SK-N-SH treated with all-trans-retinoic acid at 6 μM for 48 hours (cell line): Measurements from ENCODE around the gene SPCS2.

ENCODE experiments used
- ATAC-seq: fragments of 200-7000 bp; cut with Tn5 transposase; 3 replicates; pipeline ENCODE4 v1.9.1; 2020; ENCODE audit warnings: mild to moderate bottlenecking, moderate library complexity
- ARNTL ChIP-seq: fragments of 450-650 bp; formaldehyde crosslinking; IDR thresholded peaks from 2 replicates; pipeline ENCODE4 v1.5.0; 2020; ENCODE audit warnings: low read depth, mild to moderate bottlenecking, moderate library complexity, borderline replicate concordance
- BACH2 ChIP-seq: fragments of 250-450 bp; sonication (Bioruptor Pico); IDR thresholded peaks from 2 replicates; pipeline ENCODE4 v1.9.0; 2021; ENCODE audit warnings: mild to moderate bottlenecking, borderline replicate concordance
- CREB5 ChIP-seq: fragments of 250-450 bp; sonication (Bioruptor Pico); IDR thresholded peaks from 2 replicates; pipeline ENCODE4 v1.5.1; 2020; ENCODE audit warnings: low read depth, mild to moderate bottlenecking, moderate library complexity
- CSDC2 ChIP-seq: fragments of 250-450 bp; sonication (Bioruptor Pico); IDR thresholded peaks from 2 replicates; pipeline ENCODE4 v1.5.0; 2020; ENCODE audit warnings: mild to moderate bottlenecking, moderate library complexity
- ESRRG ChIP-seq: fragments of 250-450 bp; sonication (Bioruptor Pico); IDR thresholded peaks from 2 replicates; pipeline ENCODE4 v1.6.1; 2021; ENCODE audit warnings: mild to moderate bottlenecking
- GLIS3 ChIP-seq: fragments of 250-450 bp; sonication (Bioruptor Pico); IDR thresholded peaks from 2 replicates; pipeline ENCODE4 v1.5.0; 2020; ENCODE audit warnings: mild to moderate bottlenecking, moderate library complexity
- ISL1 ChIP-seq: fragments of 250-450 bp; sonication (Bioruptor Pico); IDR thresholded peaks from 2 replicates; pipeline ENCODE4 v2.1.2; 2022; ENCODE audit warnings: mild to moderate bottlenecking, moderate library complexity
- OSR1 ChIP-seq: fragments of 250-450 bp; sonication (Bioruptor Pico); IDR thresholded peaks from 2 replicates; pipeline ENCODE4 v1.8.0; 2022; ENCODE audit warnings: moderate library complexity, mild to moderate bottlenecking, inconsistent platforms
- PATZ1 ChIP-seq: fragments of 250-450 bp; sonication (Bioruptor Pico); IDR thresholded peaks from 2 replicates; pipeline ENCODE4 v1.8.0; 2020; ENCODE audit warnings: mild to moderate bottlenecking, moderate library complexity, borderline replicate concordance
- PPARA ChIP-seq: fragments of 250-450 bp; sonication (Bioruptor Pico); IDR thresholded peaks from 2 replicates; pipeline ENCODE4 v1.5.0; 2020; ENCODE audit warnings: mild to moderate bottlenecking, borderline replicate concordance
- RARB ChIP-seq: fragments of 250-450 bp; sonication (Bioruptor Pico); IDR thresholded peaks from 2 replicates; pipeline ENCODE4 v1.8.0; 2021; ENCODE audit warnings: mild to moderate bottlenecking, moderate library complexity
- SNAI2 ChIP-seq: fragments of 250-450 bp; sonication (Bioruptor Pico); IDR thresholded peaks from 2 replicates; pipeline ENCODE4 v1.5.0; 2020; ENCODE audit warnings: mild to moderate bottlenecking, moderate library complexity
- TCF4 ChIP-seq: fragments of 250-450 bp; sonication (Bioruptor Pico); IDR thresholded peaks from 2 replicates; pipeline ENCODE4 v1.8.0; 2021; ENCODE audit warnings: mild to moderate bottlenecking, moderate library complexity, borderline replicate concordance
- TOX ChIP-seq: fragments of 250-450 bp; sonication (Bioruptor Pico); IDR thresholded peaks from 2 replicates; pipeline ENCODE4 v1.8.0; 2021; ENCODE audit warnings: mild to moderate bottlenecking, moderate library complexity, borderline replicate concordance
- TSHZ2 ChIP-seq: fragments of 250-450 bp; sonication (Bioruptor Pico); IDR thresholded peaks from 2 replicates; pipeline ENCODE4 v1.5.0; 2020; ENCODE audit warnings: mild to moderate bottlenecking, moderate library complexity
- ZC3H10 ChIP-seq: fragments of 250-450 bp; sonication (Bioruptor Pico); IDR thresholded peaks from 2 replicates; pipeline ENCODE4 v1.5.1; 2021; ENCODE audit warnings: mild to moderate bottlenecking, moderate library complexity
- ZFP3 ChIP-seq: fragments of 250-450 bp; sonication (Bioruptor Pico); IDR thresholded peaks from 2 replicates; pipeline ENCODE4 v1.5.0; 2020; ENCODE audit warnings: mild to moderate bottlenecking, moderate library complexity
- ZFP30 ChIP-seq: fragments of 450-650 bp; formaldehyde crosslinking; IDR thresholded peaks from 2 replicates; pipeline ENCODE4 v1.5.0; 2022; ENCODE audit warnings: mild to moderate bottlenecking, moderate library complexity
- ZNF70 ChIP-seq: fragments of 450-650 bp; formaldehyde crosslinking; IDR thresholded peaks from 2 replicates; pipeline ENCODE4 v1.5.0; 2020; ENCODE audit warnings: mild to moderate bottlenecking, moderate library complexity
- ZNF8 ChIP-seq: fragments of 450-650 bp; formaldehyde crosslinking; IDR thresholded peaks from 2 replicates; pipeline ENCODE4 v1.5.0; 2020; ENCODE audit warnings: mild to moderate bottlenecking, moderate library complexity
- TF ChIP-seq, protein P1 (sequence below): fragments of 250-450 bp; sonication (Bioruptor Pico); IDR thresholded peaks from 2 replicates; pipeline ENCODE4 v1.8.0; 2021; ENCODE audit warnings: low read depth, mild to moderate bottlenecking, moderate library complexity, borderline replicate concordance
- TF ChIP-seq, protein P2 (sequence below): fragments of 250-450 bp; sonication (Bioruptor Pico); IDR thresholded peaks from 2 replicates; pipeline ENCODE4 v1.5.1; 2021; ENCODE audit warnings: mild to moderate bottlenecking, moderate library complexity

Gene SPCS2

DNA sequence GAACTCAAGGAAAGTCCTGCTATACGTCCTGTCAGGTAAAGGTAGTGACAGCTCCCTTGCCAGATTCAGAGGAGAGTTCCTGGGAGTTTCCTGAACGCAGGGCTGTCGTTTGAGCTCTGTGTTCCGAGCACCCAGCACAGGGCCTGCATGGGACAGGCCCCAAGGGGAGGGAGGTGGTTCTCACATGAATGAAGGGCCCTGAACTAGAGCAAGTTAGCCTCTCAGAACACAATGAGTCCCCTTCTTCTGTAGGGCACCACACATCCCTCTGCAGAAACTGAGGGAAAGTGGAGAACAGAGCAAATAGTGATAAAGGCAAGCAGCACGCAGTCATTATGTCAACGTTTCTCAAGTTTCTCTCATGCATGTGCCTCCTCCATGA is 75.0 kb downstream of the SPCS2 start:
- ATAC-seq, result no peak
- TF ChIP-seq PATZ1 (CRISPR knock-in tag) (no peak), RARB (CRISPR knock-in tag) (no peak), TSHZ2 (CRISPR knock-in tag) (no peak), SNAI2 (CRISPR knock-in tag) (no peak), ZNF8 (CRISPR knock-in tag) (no peak), ISL1 (CRISPR knock-in tag) (no peak), ESRRG (CRISPR knock-in tag) (no peak), ZNF70 (no peak), ZFP30 (CRISPR knock-in tag) (no peak), CREB5 (no peak), OSR1 (CRISPR knock-in tag) (no peak), ZC3H10 (CRISPR knock-in tag) (no peak), ZFP3 (CRISPR knock-in tag) (no peak), TOX (no peak), CSDC2 (CRISPR knock-in tag) (no peak), TCF4 (no peak), BACH2 (CRISPR knock-in tag) (no peak), GLIS3 (CRISPR knock-in tag) (no peak)
- TF ChIP-seq, protein P1, sequence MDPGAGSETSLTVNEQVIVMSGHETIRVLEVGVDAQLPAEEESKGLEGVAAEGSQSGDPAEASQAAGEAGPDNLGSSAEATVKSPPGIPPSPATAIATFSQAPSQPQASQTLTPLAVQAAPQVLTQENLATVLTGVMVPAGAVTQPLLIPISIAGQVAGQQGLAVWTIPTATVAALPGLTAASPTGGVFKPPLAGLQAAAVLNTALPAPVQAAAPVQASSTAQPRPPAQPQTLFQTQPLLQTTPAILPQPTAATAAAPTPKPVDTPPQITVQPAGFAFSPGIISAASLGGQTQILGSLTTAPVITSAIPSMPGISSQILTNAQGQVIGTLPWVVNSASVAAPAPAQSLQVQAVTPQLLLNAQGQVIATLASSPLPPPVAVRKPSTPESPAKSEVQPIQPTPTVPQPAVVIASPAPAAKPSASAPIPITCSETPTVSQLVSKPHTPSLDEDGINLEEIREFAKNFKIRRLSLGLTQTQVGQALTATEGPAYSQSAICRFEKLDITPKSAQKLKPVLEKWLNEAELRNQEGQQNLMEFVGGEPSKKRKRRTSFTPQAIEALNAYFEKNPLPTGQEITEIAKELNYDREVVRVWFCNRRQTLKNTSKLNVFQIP, result no peak
- TF ChIP-seq, protein P2, sequence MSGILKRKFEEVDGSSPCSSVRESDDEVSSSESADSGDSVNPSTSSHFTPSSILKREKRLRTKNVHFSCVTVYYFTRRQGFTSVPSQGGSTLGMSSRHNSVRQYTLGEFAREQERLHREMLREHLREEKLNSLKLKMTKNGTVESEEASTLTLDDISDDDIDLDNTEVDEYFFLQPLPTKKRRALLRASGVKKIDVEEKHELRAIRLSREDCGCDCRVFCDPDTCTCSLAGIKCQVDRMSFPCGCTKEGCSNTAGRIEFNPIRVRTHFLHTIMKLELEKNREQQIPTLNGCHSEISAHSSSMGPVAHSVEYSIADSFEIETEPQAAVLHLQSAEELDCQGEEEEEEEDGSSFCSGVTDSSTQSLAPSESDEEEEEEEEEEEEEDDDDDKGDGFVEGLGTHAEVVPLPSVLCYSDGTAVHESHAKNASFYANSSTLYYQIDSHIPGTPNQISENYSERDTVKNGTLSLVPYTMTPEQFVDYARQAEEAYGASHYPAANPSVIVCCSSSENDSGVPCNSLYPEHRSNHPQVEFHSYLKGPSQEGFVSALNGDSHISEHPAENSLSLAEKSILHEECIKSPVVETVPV (CRISPR knock-in tag), result no peak

DNA sequence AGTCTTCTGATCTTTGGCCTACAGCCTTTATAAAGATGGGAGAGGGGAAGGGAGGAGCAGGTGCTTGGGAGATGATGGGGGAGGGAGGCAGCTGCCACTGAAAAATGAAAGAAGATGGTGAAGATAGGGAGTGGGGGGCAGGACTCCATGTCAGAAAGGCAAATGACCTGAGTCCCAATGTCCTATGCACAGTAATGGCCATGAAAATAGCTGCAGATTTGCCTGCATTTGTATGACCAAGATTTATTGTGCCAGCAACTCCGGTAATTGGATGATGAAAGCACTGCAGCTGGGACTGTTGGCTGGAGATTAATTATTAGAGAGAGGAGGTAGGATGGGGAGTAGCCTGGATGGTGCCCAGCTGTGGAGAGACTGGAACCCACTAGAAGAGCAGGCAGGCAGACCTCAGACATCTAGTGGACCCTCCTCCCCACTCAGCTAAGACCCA is 75.7 kb downstream of the SPCS2 start:
- no peak for ATAC-seq
- no peak for TF ChIP-seq ZFP3 (CRISPR knock-in tag)
- no peak for TF ChIP-seq SNAI2 (CRISPR knock-in tag)
- TF ChIP-seq, protein P1, result no peak
- TF ChIP-seq PPARA, result no peak
- TF ChIP-seq BACH2 (CRISPR knock-in tag), result no peak
- no peak for TF ChIP-seq CREB5
- no peak for TF ChIP-seq TCF4
- no peak for TF ChIP-seq GLIS3 (CRISPR knock-in tag)
- no peak for TF ChIP-seq TOX
- TF ChIP-seq ARNTL (CRISPR knock-in tag), result no peak
- TF ChIP-seq, protein P2 (CRISPR knock-in tag), result no peak
- TF ChIP-seq CSDC2 (CRISPR knock-in tag), result no peak
- TF ChIP-seq RARB (CRISPR knock-in tag), result no peak
- no peak for TF ChIP-seq ZNF70
- no peak for TF ChIP-seq OSR1 (CRISPR knock-in tag)
- TF ChIP-seq ZFP30 (CRISPR knock-in tag), result no peak
- no peak for TF ChIP-seq ZNF8 (CRISPR knock-in tag)
- TF ChIP-seq PATZ1 (CRISPR knock-in tag), result no peak
